Hepatocyte (in vitro differentiated cells): ENCODE measurements around the gene RUNX3. TPM values are rescaled to one million over a fixed set of nuclear protein-coding genes. Genes with fewer than 3 reads are reported as not detected.

Source experiments
- DNase-seq: peaks from one replicate; pipeline ENCODE4 v3.0.0-alpha.2; 2016; ENCODE audit warnings: low spot score
- H2AFZ ChIP-seq: fragments of 200-600 bp; sonication (generic); 2 replicates; pipeline ENCODE4 v1.6.0; 2016; ENCODE audit warnings: antibody characterized with exemption, mild to moderate bottlenecking
- H3K27ac ChIP-seq: fragments of 200-600 bp; sonication (generic); 2 replicates; pipeline ENCODE4 v1.5.1; 2016; ENCODE audit warnings: mild to moderate bottlenecking
- H3K27me3 ChIP-seq: fragments of 200-600 bp; sonication (generic); 2 replicates; pipeline ENCODE4 v1.6.1; 2016
- H3K36me3 ChIP-seq: fragments of 200-600 bp; sonication (generic); replicated peaks from 2 replicates; pipeline ENCODE4 v1.5.1; 2016; ENCODE audit warnings: low read depth; ENCODE audit not compliant: insufficient read depth
- H3K4me1 ChIP-seq: fragments of 200-600 bp; sonication (generic); 2 replicates; pipeline ENCODE4 v1.5.1; 2016; ENCODE audit warnings: mild to moderate bottlenecking, moderate library complexity; ENCODE audit not compliant: insufficient read depth
- H3K4me2 ChIP-seq: fragments of 200-600 bp; sonication (generic); 2 replicates; pipeline ENCODE4 v1.6.0; 2016
- H3K4me3 ChIP-seq: fragments of 200-600 bp; sonication (generic); 2 replicates; pipeline ENCODE4 v1.5.1; 2016; ENCODE audit warnings: mild to moderate bottlenecking
- H3K79me2 ChIP-seq: fragments of 200-600 bp; sonication (generic); 2 replicates; pipeline ENCODE4 v1.6.0; 2017; ENCODE audit warnings: mild to moderate bottlenecking
- H3K9me2 ChIP-seq: fragments of 200-600 bp; sonication (generic); replicated peaks from 2 replicates; pipeline ENCODE4 v1.6.0; 2017; ENCODE audit warnings: mild to moderate bottlenecking; ENCODE audit not compliant: insufficient read depth
- H3K9me3 ChIP-seq: fragments of 200-600 bp; sonication (generic); 2 replicates; pipeline ENCODE4 v1.5.1; 2016; ENCODE audit warnings: low read depth, mild to moderate bottlenecking
- H4K20me1 ChIP-seq: fragments of 200-600 bp; sonication (generic); 2 replicates; pipeline ENCODE4 v1.6.0; 2016; ENCODE audit warnings: mild to moderate bottlenecking; ENCODE audit not compliant: insufficient read depth, poor library complexity, severe bottlenecking
- CTCF ChIP-seq: fragments of 200-600 bp; sonication (generic); IDR thresholded peaks from 2 replicates; pipeline ENCODE4 v1.5.1; 2016; ENCODE audit warnings: antibody characterized with exemption, mild to moderate bottlenecking; ENCODE audit not compliant: poor library complexity
- EZH2 ChIP-seq: fragments of 200-600 bp; sonication (generic); IDR thresholded peaks from 2 replicates; pipeline ENCODE4 v1.6.1; 2016; ENCODE audit warnings: antibody characterized with exemption, mild to moderate bottlenecking, borderline replicate concordance
- EZH2phosphoT487 ChIP-seq: fragments of 200-600 bp; sonication (generic); IDR thresholded peaks from one replicate; pipeline ENCODE4 v1.6.1; 2018; ENCODE audit warnings: antibody characterized with exemption, mild to moderate bottlenecking, low read depth, moderate library complexity; ENCODE audit not compliant: unreplicated experiment, severe bottlenecking
- WGBS: methylation state at CpG from one replicate; pipeline ENCODE4 v1.1.6; 2016; ENCODE audit warnings: low lambda C conversion rate; ENCODE audit errors: missing lambda C conversion rate; 5-methylcytosine and 5-hydroxymethylcytosine counted together
- polyA plus RNA-seq: library from polyadenylated mRNA; unstranded; fragments of >200 nt; fragmentation: Nextera tagmentation; extraction: Ambion mirVana; gene quantifications from 2 replicates; pipeline ENCODE4 v1.2.1, GENCODE V29; 2016
- total RNA-seq: library from RNA; depleted of rRNA; stranded (reverse); fragments of >200 nt; gene quantifications from 2 replicates; pipeline ENCODE4 v1.2.3, GENCODE V29; 2014

The RUNX3 gene
- total and polyA plus RNA-seq, 2 experiments from 2014 or later, result 0.13 to 0.16 TPM

- DNase-seq, result no peak
- 77% methylated on average over 8 of the region's 9 CpGs for whole genome bisulfite sequencing
- Histone ChIP-seq H2AFZ (no peak overlapping the region), H3K9me3 (no peaks in the 10 kb centered on the region), H3K27ac (no peak overlapping the region), H3K4me2 (no peak overlapping the region), H3K79me2 (no peaks in the 10 kb centered on the region), H3K9me2 (no peaks in the 10 kb centered on the region), H3K36me3 (no peaks in the 10 kb centered on the region), H4K20me1 (no peaks in the 10 kb centered on the region), H3K4me3 (no peak overlapping the region), H3K4me1 (no peaks in the 10 kb centered on the region), H3K27me3 (no peaks in the 10 kb centered on the region)
- TF ChIP-seq EZH2phosphoT487 (no peak), CTCF (no peak), EZH2 (no peak)
Observed at GRCh38 chr1:24963099-24963872, 33.2 kb upstream of the RUNX3 start.

GRCh38 chr1:24961961-24962861 lies 32.1 kb upstream of the RUNX3 start:
- Histone ChIP-seq H3K4me3 (no peak overlapping the region), H3K79me2 (no peaks in the 10 kb centered on the region), H3K4me2 (no peak overlapping the region), H3K4me1 (no peaks in the 10 kb centered on the region), H3K9me2 (no peaks in the 10 kb centered on the region), H3K9me3 (no peaks in the 10 kb centered on the region), H3K36me3 (no peaks in the 10 kb centered on the region), H2AFZ (no peak overlapping the region), H3K27me3 (no peaks in the 10 kb centered on the region), H4K20me1 (no peaks in the 10 kb centered on the region), H3K27ac (no peak overlapping the region)
- no peak for DNase-seq
- TF ChIP-seq EZH2 (no peak), CTCF (no peak), EZH2phosphoT487 (no peak)
- WGBS, result 86% methylated on average over 26 of the region's 26 CpGs

- Histone ChIP-seq H3K79me2 (no peaks in the 10 kb centered on the region), H3K4me1 (no peaks in the 10 kb centered on the region)
Observed at GRCh38 chr1:24961334-24961733, 31.3 kb upstream of the RUNX3 start.

More at GRCh38 chr1:24961334-24961733, 31.3 kb upstream of the RUNX3 start:
- no peak for DNase-seq
- H2AFZ ChIP-seq, result no peak overlapping the region
- TF ChIP-seq EZH2phosphoT487 (no peak), CTCF (no peak), EZH2 (no peak)
- no peaks in the 10 kb centered on the region for H3K36me3 ChIP-seq
- H3K9me3 ChIP-seq, result no peaks in the 10 kb centered on the region
- H3K4me2 ChIP-seq, result no peak overlapping the region
- WGBS, result 90% methylated on average over 7 of the region's 7 CpGs
- H3K27me3 ChIP-seq, result no peaks in the 10 kb centered on the region
- no peak overlapping the region for H3K4me3 ChIP-seq
- H4K20me1 ChIP-seq, result no peaks in the 10 kb centered on the region
- no peak overlapping the region for H3K27ac ChIP-seq
- H3K9me2 ChIP-seq, result no peaks in the 10 kb centered on the region
